ENCODE data around the gene SYT8. TPM values are rescaled to one million over a fixed set of nuclear protein-coding genes. Genes with fewer than 3 reads are reported as not detected.

SYT8 gene
- total RNA-seq, 4 donors from 2014 or later, result 2.0 TPM; not detected in 3

GRCh38 chr11:1847006-1847735, 12.4 kb downstream of the SYT8 start:
- Histone ChIP-seq H3K4me1 (no peaks in the 10 kb centered on the region), H3K36me3 (no peaks in the 10 kb centered on the region), H3K27ac (no peak overlapping the region), H3K27me3 (no peaks in the 10 kb centered on the region), H3K4me3 (no peak overlapping the region), H3K9me3 (no peaks in the 10 kb centered on the region)
- DNase-seq, result no peak
- intact Hi-C loops (cut with DNase I; ENCODE audit: low total_unique reads), result no loop called here
- TF ChIP-seq, protein P1, sequence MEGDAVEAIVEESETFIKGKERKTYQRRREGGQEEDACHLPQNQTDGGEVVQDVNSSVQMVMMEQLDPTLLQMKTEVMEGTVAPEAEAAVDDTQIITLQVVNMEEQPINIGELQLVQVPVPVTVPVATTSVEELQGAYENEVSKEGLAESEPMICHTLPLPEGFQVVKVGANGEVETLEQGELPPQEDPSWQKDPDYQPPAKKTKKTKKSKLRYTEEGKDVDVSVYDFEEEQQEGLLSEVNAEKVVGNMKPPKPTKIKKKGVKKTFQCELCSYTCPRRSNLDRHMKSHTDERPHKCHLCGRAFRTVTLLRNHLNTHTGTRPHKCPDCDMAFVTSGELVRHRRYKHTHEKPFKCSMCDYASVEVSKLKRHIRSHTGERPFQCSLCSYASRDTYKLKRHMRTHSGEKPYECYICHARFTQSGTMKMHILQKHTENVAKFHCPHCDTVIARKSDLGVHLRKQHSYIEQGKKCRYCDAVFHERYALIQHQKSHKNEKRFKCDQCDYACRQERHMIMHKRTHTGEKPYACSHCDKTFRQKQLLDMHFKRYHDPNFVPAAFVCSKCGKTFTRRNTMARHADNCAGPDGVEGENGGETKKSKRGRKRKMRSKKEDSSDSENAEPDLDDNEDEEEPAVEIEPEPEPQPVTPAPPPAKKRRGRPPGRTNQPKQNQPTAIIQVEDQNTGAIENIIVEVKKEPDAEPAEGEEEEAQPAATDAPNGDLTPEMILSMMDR (IDR thresholded peaks at IDR 0.05), result no peak
- TF ChIP-seq POLR2A (IDR thresholded peaks at IDR 0.05), result no peak

GRCh38 chr11:1847926-1848639, 13.3 kb downstream of the SYT8 start:
- Histone ChIP-seq H3K36me3 (no peaks in the 10 kb centered on the region), H3K4me3 (no peak overlapping the region), H3K27ac (no peak overlapping the region), H3K27me3 (no peaks in the 10 kb centered on the region), H3K4me1 (no peaks in the 10 kb centered on the region), H3K9me3 (no peaks in the 10 kb centered on the region)
- TF ChIP-seq POLR2A (IDR thresholded peaks at IDR 0.05), result no peak
- TF ChIP-seq, protein P1 (IDR thresholded peaks at IDR 0.05), result no peak
- intact Hi-C loops (cut with DNase I; ENCODE audit: low total_unique reads), result no loop called here
- no peak for DNase-seq

DNA sequence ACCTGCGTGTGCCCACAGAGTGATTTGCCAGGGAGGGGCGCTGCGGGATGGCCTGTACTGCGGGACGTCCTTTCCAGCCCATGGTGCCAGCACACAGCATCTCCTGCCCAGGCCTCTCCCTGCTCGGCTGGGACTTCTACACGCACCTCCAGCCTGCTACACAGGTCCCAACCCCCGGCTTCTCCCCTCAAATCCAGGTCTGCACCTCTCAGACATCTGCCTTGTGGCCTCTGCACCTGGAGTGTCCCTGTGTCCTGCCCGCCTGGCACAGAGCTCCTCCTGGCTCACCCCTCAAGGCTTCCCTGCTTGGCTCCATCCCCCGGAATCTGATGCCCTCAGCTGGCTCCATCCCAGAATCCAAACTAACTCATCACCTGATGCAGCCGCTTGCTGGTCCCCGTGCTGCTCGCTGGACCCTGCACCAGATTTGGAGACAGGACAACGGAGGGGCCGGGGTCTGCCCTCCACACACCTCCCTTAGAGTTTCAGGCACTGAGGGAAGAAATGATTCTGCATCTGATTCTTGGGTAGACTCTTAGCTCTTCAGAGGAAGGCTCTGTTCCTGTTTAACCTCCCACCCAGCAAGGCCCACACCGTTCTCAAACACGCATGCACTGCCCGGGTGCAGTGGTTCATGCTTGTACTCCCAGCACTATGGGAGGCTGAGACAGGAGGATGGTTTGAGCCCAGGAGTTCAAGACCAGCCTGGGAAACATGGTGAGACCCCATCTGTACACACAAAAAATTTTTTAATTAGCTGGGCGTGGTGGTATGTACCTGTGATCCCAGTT, 14.0 kb downstream of the SYT8 start:
- H3K27ac ChIP-seq, result no peak overlapping the region
- H3K27me3 ChIP-seq, result no peaks in the 10 kb centered on the region
- intact Hi-C loops (cut with DNase I; ENCODE audit: low total_unique reads), result no loop called here
- DNase-seq, result no peak
- no peaks in the 10 kb centered on the region for H3K9me3 ChIP-seq
- H3K36me3 ChIP-seq, result no peaks in the 10 kb centered on the region
- TF ChIP-seq POLR2A (IDR thresholded peaks at IDR 0.05), result no peak
- TF ChIP-seq, protein P1 (IDR thresholded peaks at IDR 0.05), result no peak
- no peak overlapping the region for H3K4me3 ChIP-seq
- H3K4me1 ChIP-seq, result no peaks in the 10 kb centered on the region

GRCh38 chr11:1851468-1852180, 16.8 kb downstream of the SYT8 start:
- no peak overlapping the region for H3K27ac ChIP-seq

More at GRCh38 chr11:1851468-1852180, 16.8 kb downstream of the SYT8 start:
- no peak for DNase-seq
- Histone ChIP-seq H3K36me3 (no peaks in the 10 kb centered on the region), H3K9me3 (no peaks in the 10 kb centered on the region), H3K27me3 (no peaks in the 10 kb centered on the region), H3K4me1 (no peaks in the 10 kb centered on the region), H3K4me3 (no peak overlapping the region)
- TF ChIP-seq, protein P1 (IDR thresholded peaks at IDR 0.05), result no peak
- TF ChIP-seq POLR2A (IDR thresholded peaks at IDR 0.05), result no peak
- intact Hi-C loops (cut with DNase I; ENCODE audit: low total_unique reads), result no loop called here

Measured in uterus (tissue), 4 donors.